ENCODE data around the gene ARHGAP18.

The ARHGAP18 gene

GRCh38 chr6:129638055-129638684 lies 71.8 kb downstream of the ARHGAP18 start:
- no peak for DNase-seq

- DNase-seq: peak; percentile 41
Measured at GRCh38 chr6:129637340-129638054, 72.5 kb downstream of the ARHGAP18 start.

GRCh38 chr6:129635396-129636130 lies 74.4 kb downstream of the ARHGAP18 start:
- DNase-seq: no peak

GRCh38 chr6:129634411-129635230 lies 75.4 kb downstream of the ARHGAP18 start:
- DNase-seq: no peak

GRCh38 chr6:129633529-129633928 lies 76.4 kb downstream of the ARHGAP18 start:
- DNase-seq: no peak

- DNase-seq: peak; percentile 70
Measured at GRCh38 chr6:129632172-129632613, 77.8 kb downstream of the ARHGAP18 start.

- no peak for DNase-seq
Measured at GRCh38 chr6:129631070-129631469, 78.9 kb downstream of the ARHGAP18 start.

GRCh38 chr6:129630596-129630995 lies 79.4 kb downstream of the ARHGAP18 start:
- no peak for DNase-seq

- DNase-seq: no peak
Measured at GRCh38 chr6:129628101-129628815, 81.7 kb downstream of the ARHGAP18 start.

- no peak for DNase-seq
Measured at GRCh38 chr6:129624488-129624887, 85.5 kb downstream of the ARHGAP18 start.

- no peak for DNase-seq
Measured at GRCh38 chr6:129623008-129623732, 86.8 kb downstream of the ARHGAP18 start.

- no peak for DNase-seq
Measured at GRCh38 chr6:129621252-129621651, 88.7 kb downstream of the ARHGAP18 start.

GRCh38 chr6:129620234-129620610 lies 89.8 kb downstream of the ARHGAP18 start:
- no peak for DNase-seq

- no peak for DNase-seq
Measured at GRCh38 chr6:129619579-129620233, 90.3 kb downstream of the ARHGAP18 start.

GRCh38 chr6:129617986-129618385 lies 92.0 kb downstream of the ARHGAP18 start:
- no peak for DNase-seq

GRCh38 chr6:129615496-129615895 lies 94.5 kb downstream of the ARHGAP18 start:
- no peak for DNase-seq

- no peak for DNase-seq
Measured at GRCh38 chr6:129615020-129615419, 95.0 kb downstream of the ARHGAP18 start.

- DNase-seq: no peak
Measured at GRCh38 chr6:129614464-129614863, 95.5 kb downstream of the ARHGAP18 start.

GRCh38 chr6:129612440-129612839 lies 97.5 kb downstream of the ARHGAP18 start:
- DNase-seq: no peak

- DNase-seq: no peak
Measured at GRCh38 chr6:129609635-129610034, 100.3 kb downstream of the ARHGAP18 start.

Measured in NCI-H774 (cell line).